ENCODE results near the gene TGM5. TPM values are rescaled to one million over a fixed set of nuclear protein-coding genes. Genes with fewer than 3 reads are reported as not detected.

Gene TGM5
- total RNA-seq, 4 donors from 2014 or later = 0.31 to 1.3 (median 0.58) TPM; not detected in 1

- H3K9me3 ChIP-seq = no peaks in the 10 kb centered on the region
- no peaks in the 10 kb centered on the region for H3K4me1 ChIP-seq
- TF ChIP-seq POLR2AphosphoS5 (IDR thresholded peaks at IDR 0.05) = no peak
- TF ChIP-seq EP300 (IDR thresholded peaks at IDR 0.05) = no peak
- no peak for TF ChIP-seq CTCF (IDR thresholded peaks at IDR 0.05)
- no peak for TF ChIP-seq POLR2A (IDR thresholded peaks at IDR 0.05)
- no peak overlapping the region for H3K4me3 ChIP-seq
- no peak for ATAC-seq
- H3K27ac ChIP-seq = no peak overlapping the region
- H3K36me3 ChIP-seq = no peaks in the 10 kb centered on the region
- 75 to 83% methylated on average over 3 of the region's 9 CpGs for WGBS, 2 donors (ENCODE audit: low coverage in 1 of 2)
- H3K27me3 ChIP-seq = peaks cover 46% of the 10 kb centered on the region
Measured at GRCh38 chr15:43210807-43211206, 55.9 kb downstream of the TGM5 start.

- H3K4me3 ChIP-seq = no peak overlapping the region
- WGBS, 2 donors (ENCODE audit: low coverage in 1 of 2) = 74 to 80% methylated on average over 6 to 10 of the region's 15 CpGs
- no peaks in the 10 kb centered on the region for H3K36me3 ChIP-seq
- no peak for ATAC-seq
- H3K4me1 ChIP-seq = no peaks in the 10 kb centered on the region
- H3K9me3 ChIP-seq = no peaks in the 10 kb centered on the region
- H3K27me3 ChIP-seq = peaks cover 46% of the 10 kb centered on the region
- TF ChIP-seq POLR2AphosphoS5 (IDR thresholded peaks at IDR 0.05) (no peak), CTCF (IDR thresholded peaks at IDR 0.05) (no peak), EP300 (IDR thresholded peaks at IDR 0.05) (no peak), POLR2A (IDR thresholded peaks at IDR 0.05) (no peak)
- no peak overlapping the region for H3K27ac ChIP-seq
Measured at GRCh38 chr15:43210172-43210745, 56.5 kb downstream of the TGM5 start.

GRCh38 chr15:43209059-43209824, 57.5 kb downstream of the TGM5 start:
- WGBS, 2 donors (ENCODE audit: low coverage in 1 of 2) = 48 to 100% methylated on average over 1 to 4 of the region's 13 CpGs
- Histone ChIP-seq H3K4me1 (peaks cover 0 to 2% (median 0%) of the 10 kb centered on the region in 3 donors), H3K27me3 (peaks cover 46% of the 10 kb centered on the region), H3K27ac (no peak overlapping the region), H3K36me3 (no peaks in the 10 kb centered on the region), H3K9me3 (no peaks in the 10 kb centered on the region), H3K4me3 (no peak overlapping the region)
- TF ChIP-seq POLR2A (IDR thresholded peaks at IDR 0.05) (no peak), POLR2AphosphoS5 (IDR thresholded peaks at IDR 0.05) (no peak), EP300 (IDR thresholded peaks at IDR 0.05) (no peak), CTCF (IDR thresholded peaks at IDR 0.05) (no peak)
- no peak for ATAC-seq

GRCh38 chr15:43208052-43209002, 58.4 kb downstream of the TGM5 start:
- TF ChIP-seq EP300 (IDR thresholded peaks at IDR 0.05) = no peak
- Histone ChIP-seq H3K27me3 (peaks cover 46% of the 10 kb centered on the region), H3K36me3 (no peaks in the 10 kb centered on the region), H3K4me1 (peaks cover 0 to 5% (median 0%) of the 10 kb centered on the region in 3 donors), H3K4me3 (no peak overlapping the region), H3K9me3 (no peaks in the 10 kb centered on the region), H3K27ac (no peak overlapping the region)
- WGBS, 2 donors (ENCODE audit: low coverage in 1 of 2) = 44 to 51% methylated on average over 3 to 4 of the region's 23 CpGs
- ATAC-seq = no peak

- Histone ChIP-seq H3K9me3 (no peaks in the 10 kb centered on the region), H3K4me1 (peaks cover 0 to 5% (median 0%) of the 10 kb centered on the region in 3 donors), H3K4me3 (no peak overlapping the region), H3K27ac (no peak overlapping the region), H3K36me3 (no peaks in the 10 kb centered on the region), H3K27me3 (peaks cover 46% of the 10 kb centered on the region)
- WGBS, 2 donors (ENCODE audit: low coverage in 1 of 2) = 100% methylated on average over 1 of the region's 9 CpGs
- no peak for ATAC-seq
- no peak for TF ChIP-seq EP300 (IDR thresholded peaks at IDR 0.05)
- no peak for TF ChIP-seq POLR2A (IDR thresholded peaks at IDR 0.05)
- TF ChIP-seq POLR2AphosphoS5 (IDR thresholded peaks at IDR 0.05) = no peak
- TF ChIP-seq CTCF (IDR thresholded peaks at IDR 0.05) = no peak
Measured at GRCh38 chr15:43207024-43207423, 59.7 kb downstream of the TGM5 start.

All from gastroesophageal sphincter (tissue), 4 donors.